ENCODE measurements around the gene NKX3-2. TPM values are rescaled to one million over a fixed set of nuclear protein-coding genes. Genes with fewer than 3 reads are reported as not detected.

The NKX3-2 gene
- total RNA-seq, 1 experiment from 2014 or later = 1.7 TPM

Other genes with a start within 250 kb of the NKX3-2 start
- gene RAB28, start 60.2 kb downstream of the NKX3-2 start, total RNA-seq (2014; rRNA removed; shearing (Covaris generic)) = 18.7 and 22.0 TPM in 2 replicates
- 23.7 and 30.2 TPM in 2 replicates for gene BOD1L1, start 83.2 kb upstream of the NKX3-2 start, total RNA-seq (2014; rRNA removed; shearing (Covaris generic))

All from SK-MEL-5 (cell line).